ENCODE results near the gene NUP210L. TPM values are rescaled to one million over a fixed set of nuclear protein-coding genes. Genes with fewer than 3 reads are reported as not detected.

The NUP210L gene
- total and polyA plus RNA-seq, 11 donors = 0.04 to 0.31 (median 0.05) TPM; not detected in 8

GRCh38 chr1:153944827-153945117 is 210.1 kb downstream of the NUP210L start:
- intact Hi-C loops (cut with DNase I) = loop anchor here in 8 of 10 donors (1.0 to 10.0 kb wide), 8 partner anchors 12 to 267 kb away; partner anchors contain the start of genes GATAD2B (in 1 of the 8), NPR1 (in 1 of the 8) and RAB13 (in 1 of the 8)
- ATAC-seq (no peak), DNase-seq (no peak)
- Histone ChIP-seq H3K27ac (peak overlapping the region; percentile 97 to 100 (median 100)), H3K36me3 (peaks cover 0 to 69% (median 57%) of the 10 kb centered on the region in 9 donors), H3K4me1 (peaks cover 0 to 43% (median 29%) of the 10 kb centered on the region in 12 donors), H3K9me3 (no peaks in the 10 kb centered on the region), H3K4me3 (peak overlapping the region in 11 of 12 donors; percentile 6 to 100 (median 89)), H3K27me3 (no peaks in the 10 kb centered on the region)
- TF ChIP-seq POLR2A (IDR thresholded peaks at IDR 0.05) (no peak), CTCF (IDR thresholded peaks at IDR 0.05) (no peak)
- WGBS, 4 donors = 59 to 75% (median 66%) methylated on average over 3 of the region's 3 CpGs

- intact Hi-C loops (cut with DNase I) = loop anchor here in 6 of 10 donors (1.0 to 10.0 kb wide), 3 partner anchors 12 to 149 kb away; partner anchors contain the start of gene GATAD2B (in 1 of the 6)
- Histone ChIP-seq H3K4me1 (peaks cover 0 to 43% (median 29%) of the 10 kb centered on the region in 12 donors), H3K9me3 (no peaks in the 10 kb centered on the region), H3K4me3 (peak overlapping the region in 11 of 12 donors; percentile 6 to 100 (median 89)), H3K36me3 (peaks cover 0 to 69% (median 57%) of the 10 kb centered on the region in 9 donors), H3K27ac (peak overlapping the region; percentile 97 to 100 (median 100)), H3K27me3 (no peaks in the 10 kb centered on the region)
- WGBS, 4 donors = 77 to 86% (median 84%) methylated on average over 9 to 15 of the region's 15 CpGs
- DNase-seq (no peak), ATAC-seq (no peak)
- no peak for TF ChIP-seq POLR2A (IDR thresholded peaks at IDR 0.05)
- TF ChIP-seq CTCF (IDR thresholded peaks at IDR 0.05) = no peak
Observed at GRCh38 chr1:153944005-153944826, 210.7 kb downstream of the NUP210L start.

- Histone ChIP-seq H3K4me1 (peaks cover 0 to 43% (median 29%) of the 10 kb centered on the region in 12 donors), H3K9me3 (no peaks in the 10 kb centered on the region), H3K27me3 (no peaks in the 10 kb centered on the region), H3K36me3 (peaks cover 0 to 69% (median 56%) of the 10 kb centered on the region in 9 donors), H3K27ac (peak overlapping the region in 10 of 12 donors; percentile 17 to 100 (median 50)), H3K4me3 (no peak overlapping the region)
- intact Hi-C loops (cut with DNase I) = loop anchor here in 4 of 10 donors (2.0 to 10.0 kb wide), 2 partner anchors 16 to 148 kb away; no protein-coding TSS in a partner anchor
- ATAC-seq (no peak), DNase-seq (no peak)
- WGBS, 4 donors = 74 to 77% (median 76%) methylated on average over 8 to 11 of the region's 11 CpGs
- TF ChIP-seq POLR2A (IDR thresholded peaks at IDR 0.05) (no peak), CTCF (IDR thresholded peaks at IDR 0.05) (no peak)
Observed at GRCh38 chr1:153942766-153943549, 211.9 kb downstream of the NUP210L start.

MicroRNAs encoded within 50 kb of the gene (microRNA counts, 767-probe panel; counts per million panel counts)
- 0 to 886 counts per million in 2 donors for microRNA hsa-miR-190b

Small RNAs within 50 kb of the gene (microRNA-seq; reads per million reads assigned to microRNA genes)
- gene MIR190B = 2.4 to 14.7 (median 6.4) reads per million in 4 donors
- 0 to 0.41 (median 0.10) reads per million in 4 donors for gene MIR5698
- gene MIR6737 = 0.32 to 0.77 (median 0.61) reads per million in 4 donors

Other genes starting within 250 kb of the NUP210L start
- gene GATAD2B, start 232.1 kb downstream of the NUP210L start, total RNA-seq = 10 to 100 TPM; 18.1 to 53.9 (median 46.2) TPM
- 1 to 10 TPM; 5.6 to 8.8 TPM for gene GATAD2B, start 232.1 kb downstream of the NUP210L start, polyA plus RNA-seq
- 10 to 100 TPM; 30.5 to 60.7 (median 40.8) TPM for gene DENND4B, start 208.4 kb downstream of the NUP210L start, total RNA-seq
- 10 to 100 TPM; 36.7 to 41.5 TPM for gene DENND4B, start 208.4 kb downstream of the NUP210L start, polyA plus RNA-seq
- gene CRTC2, start 196.5 kb downstream of the NUP210L start, total RNA-seq = 10 to 100 TPM; 11.0 to 27.8 (median 18.8) TPM
- 10 to 100 TPM; 21.4 to 25.4 TPM for gene CRTC2, start 196.5 kb downstream of the NUP210L start, polyA plus RNA-seq
- gene SLC39A1, start 191.5 kb downstream of the NUP210L start, total RNA-seq = 10 to 100 TPM; 31.6 to 83.9 (median 48.4) TPM
- gene SLC39A1, start 191.5 kb downstream of the NUP210L start, polyA plus RNA-seq = 100 to 1,000 TPM in 1 of 2 donors, 10 to 100 TPM in 1; 32.5 to 163 TPM
- 1 to 10 TPM; 2.5 to 7.2 (median 4.5) TPM for gene CREB3L4, start 187.2 kb downstream of the NUP210L start, total RNA-seq
- gene CREB3L4, start 187.2 kb downstream of the NUP210L start, polyA plus RNA-seq = 1 to 10 TPM; 4.8 to 5.7 TPM
- gene JTB, start 177.4 kb downstream of the NUP210L start, total RNA-seq = 100 to 1,000 TPM in 3 of 9 donors, 10 to 100 TPM in 6; 55.0 to 175 (median 79.5) TPM
- 100 to 1,000 TPM in 1 of 2 donors, 10 to 100 TPM in 1; 87.4 to 222 TPM for gene JTB, start 177.4 kb downstream of the NUP210L start, polyA plus RNA-seq
- 10 to 100 TPM; 18.2 to 97.6 (median 49.3) TPM for gene RAB13, start 168.7 kb downstream of the NUP210L start, total RNA-seq
- 100 to 1,000 TPM in 1 of 2 donors, 10 to 100 TPM in 1; 79.5 to 107 TPM for gene RAB13, start 168.7 kb downstream of the NUP210L start, polyA plus RNA-seq
- gene RPS27, start 164.3 kb downstream of the NUP210L start, total RNA-seq = 1,000 to 10,000 TPM in 1 of 9 donors, 100 to 1,000 TPM in 8; 537 to 1,013 (median 772) TPM
- gene RPS27, start 164.3 kb downstream of the NUP210L start, polyA plus RNA-seq = 1,000 to 10,000 TPM; 3,213 to 7,204 TPM
- gene TPM3, start 37.0 kb upstream of the NUP210L start, total RNA-seq = 100 to 1,000 TPM in 7 of 9 donors, 10 to 100 TPM in 2; 76.5 to 259 (median 120) TPM
- 100 to 1,000 TPM; 101 to 163 TPM for gene TPM3, start 37.0 kb upstream of the NUP210L start, polyA plus RNA-seq
- not detected for gene CFAP141, start 51.3 kb upstream of the NUP210L start, total RNA-seq
- gene CFAP141, start 51.3 kb upstream of the NUP210L start, polyA plus RNA-seq = not detected
- gene UBAP2L, start 65.9 kb upstream of the NUP210L start, total RNA-seq = 100 to 1,000 TPM in 5 of 9 donors, 10 to 100 TPM in 4; 57.4 to 142 (median 100) TPM
- 10 to 100 TPM; 61.6 to 88.3 TPM for gene UBAP2L, start 65.9 kb upstream of the NUP210L start, polyA plus RNA-seq
- 100 to 1,000 TPM; 127 to 230 (median 165) TPM for gene HAX1, start 117.6 kb upstream of the NUP210L start, total RNA-seq
- gene HAX1, start 117.6 kb upstream of the NUP210L start, polyA plus RNA-seq = 100 to 1,000 TPM; 156 to 308 TPM
- under 1 TPM in 6 of 9 donors, not detected in 3; 0.23 to 0.93 (median 0.55) TPM for gene AQP10, start 166.0 kb upstream of the NUP210L start, total RNA-seq
- gene AQP10, start 166.0 kb upstream of the NUP210L start, polyA plus RNA-seq = 1 to 10 TPM in 1 of 2 donors, under 1 TPM in 1; 0.15 to 1.2 TPM
- 10 to 100 TPM in 8 of 9 donors, 1 to 10 TPM in 1; 9.4 to 45.0 (median 15.5) TPM for gene ATP8B2, start 170.5 kb upstream of the NUP210L start, total RNA-seq
- gene ATP8B2, start 170.5 kb upstream of the NUP210L start, polyA plus RNA-seq = 10 to 100 TPM in 1 of 2 donors, 1 to 10 TPM in 1; 7.2 to 18.3 TPM

All from heart left ventricle (tissue), 16 donors.